HS-27A (cell line): ENCODE measurements around the gene CPOX.
"Not testable (repeated sequence)": the region's sequence is repeated elsewhere in the genome, so short reads cannot be mapped to it uniquely, and the experiment has no call there.

Experiments
- DNase-seq: peaks from one replicate; pipeline ENCODE4 v3.0.0-alpha.2; 2012; ENCODE audit warnings: low read depth, missing footprints

Gene CPOX

GRCh38 chr3:98593046-98593936 lies at the start of gene CPOX:
Gene CPOX, minus strand, starts transcription at chr3:98593611. Its CDS starts 107 bp downstream, at chr3:98593504.
- peak; percentile 82 for DNase-seq

GRCh38 chr3:98642769-98643168 lies 49.4 kb upstream of the CPOX start:
- DNase-seq, result not testable (repeated sequence)

GRCh38 chr3:98641756-98642155 lies 48.3 kb upstream of the CPOX start:
- DNase-seq, result not testable (repeated sequence)

GRCh38 chr3:98638515-98638914 lies 45.1 kb upstream of the CPOX start:
- not testable (repeated sequence) for DNase-seq

- no peak for DNase-seq
Measured at GRCh38 chr3:98630416-98630815, 37.0 kb upstream of the CPOX start.

GRCh38 chr3:98628317-98628716 lies 34.9 kb upstream of the CPOX start:
- no peak for DNase-seq

- DNase-seq, result no peak
Measured at GRCh38 chr3:98626151-98626550, 32.7 kb upstream of the CPOX start.

GRCh38 chr3:98623572-98624280 lies 30.3 kb upstream of the CPOX start:
- DNase-seq, result no peak

GRCh38 chr3:98617841-98618240 lies 24.4 kb upstream of the CPOX start:
- no peak for DNase-seq

- DNase-seq, result no peak
Measured at GRCh38 chr3:98613616-98614015, 20.2 kb upstream of the CPOX start.

GRCh38 chr3:98612996-98613517 lies 19.6 kb upstream of the CPOX start:
- no peak for DNase-seq

GRCh38 chr3:98612587-98612986 lies 19.2 kb upstream of the CPOX start:
- DNase-seq, result no peak

GRCh38 chr3:98608029-98608428 lies 14.6 kb upstream of the CPOX start:
- DNase-seq, result no peak

- DNase-seq, result no peak
Measured at GRCh38 chr3:98603580-98603979, 10.2 kb upstream of the CPOX start.

- no peak for DNase-seq
Measured at GRCh38 chr3:98602078-98602678, 8.8 kb upstream of the CPOX start.

- no peak for DNase-seq
Measured at GRCh38 chr3:98601180-98601579, 7.8 kb upstream of the CPOX start.

GRCh38 chr3:98600412-98601095 lies 7.1 kb upstream of the CPOX start:
- no peak for DNase-seq

GRCh38 chr3:98599647-98600411 lies 6.4 kb upstream of the CPOX start:
- DNase-seq, result no peak

GRCh38 chr3:98598492-98598891 lies 5.1 kb upstream of the CPOX start:
- DNase-seq, result no peak

GRCh38 chr3:98596541-98597500 lies 3.4 kb upstream of the CPOX start:
- no peak for DNase-seq
